Neuron (in vitro differentiated cells): Measurements from ENCODE around the gene TUBE1.
A peak's percentile ranks its signal among the peaks of the same experiment; 100 is the strongest.

Experiments
- H2AFZ ChIP-seq: one replicate; pipeline ENCODE4 v1.6.1; 2013; ENCODE audit warnings: low read depth, mild to moderate bottlenecking, inconsistent platforms, low read length, moderate library complexity
- H3K27me3 ChIP-seq: one replicate; pipeline ENCODE4 v1.6.1; 2013; ENCODE audit warnings: low read length; ENCODE audit not compliant: insufficient read depth
- H3K36me3 ChIP-seq: one replicate; pipeline ENCODE4 v1.6.1; 2013; ENCODE audit warnings: low read length; ENCODE audit not compliant: insufficient read depth
- H3K4me1 ChIP-seq: one replicate; pipeline ENCODE4 v1.6.1; 2013; ENCODE audit warnings: low read length; ENCODE audit not compliant: insufficient read depth
- H3K4me3 ChIP-seq: 2 replicates; pipeline ENCODE4 v1.5.1; 2013; ENCODE audit warnings: mild to moderate bottlenecking, low read length, moderate library complexity
- H3K9me3 ChIP-seq: one replicate; pipeline ENCODE4 v1.6.1; 2013; ENCODE audit warnings: low read length

Gene TUBE1

GRCh38 chr6:112038268-112038667 is 49.0 kb downstream of the TUBE1 start:
- Histone ChIP-seq H2AFZ (no peak overlapping the region), H3K4me1 (peaks cover 21% of the 10 kb centered on the region), H3K4me3 (no peak overlapping the region)

GRCh38 chr6:112037783-112038216 is 49.5 kb downstream of the TUBE1 start:
- peaks cover 21% of the 10 kb centered on the region for H3K4me1 ChIP-seq

More at GRCh38 chr6:112038268-112038667, 49.0 kb downstream of the TUBE1 start:
- no peaks in the 10 kb centered on the region for H3K36me3 ChIP-seq
- no peaks in the 10 kb centered on the region for H3K27me3 ChIP-seq
- H3K9me3 ChIP-seq = no peaks in the 10 kb centered on the region

GRCh38 chr6:112036088-112036637 is 51.1 kb downstream of the TUBE1 start:
- H3K27me3 ChIP-seq = no peaks in the 10 kb centered on the region
- no peaks in the 10 kb centered on the region for H3K36me3 ChIP-seq
- no peak overlapping the region for H3K4me3 ChIP-seq
- peaks cover 19% of the 10 kb centered on the region for H3K4me1 ChIP-seq
- no peak overlapping the region for H2AFZ ChIP-seq
- no peaks in the 10 kb centered on the region for H3K9me3 ChIP-seq

More at GRCh38 chr6:112037783-112038216, 49.5 kb downstream of the TUBE1 start:
- no peaks in the 10 kb centered on the region for H3K27me3 ChIP-seq
- no peak overlapping the region for H3K4me3 ChIP-seq
- H3K36me3 ChIP-seq = no peaks in the 10 kb centered on the region
- H3K9me3 ChIP-seq = no peaks in the 10 kb centered on the region
- no peak overlapping the region for H2AFZ ChIP-seq

DNA sequence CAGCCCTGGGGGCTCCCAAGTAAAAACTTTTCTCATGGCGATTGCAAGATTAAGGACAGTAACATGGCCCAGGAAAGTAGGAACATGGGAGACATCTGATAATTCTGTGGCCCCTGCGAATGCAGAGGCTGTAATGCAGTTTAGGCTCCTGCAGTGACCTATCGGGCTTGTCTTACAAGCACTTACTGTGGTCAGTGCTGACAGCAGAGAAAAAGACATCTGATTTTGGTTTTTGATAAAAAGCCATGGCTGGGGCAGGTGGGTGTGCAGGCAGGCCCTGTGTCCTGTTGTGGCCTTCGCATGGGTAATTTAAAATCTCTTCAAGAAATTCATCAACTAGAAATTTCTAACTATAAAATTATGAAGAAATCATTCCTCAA is 52.7 kb downstream of the TUBE1 start:
- H3K4me1 ChIP-seq = peaks cover 15% of the 10 kb centered on the region
- H3K4me3 ChIP-seq = no peak overlapping the region
- no peaks in the 10 kb centered on the region for H3K27me3 ChIP-seq
- H3K36me3 ChIP-seq = no peaks in the 10 kb centered on the region
- H3K9me3 ChIP-seq = no peaks in the 10 kb centered on the region
- no peak overlapping the region for H2AFZ ChIP-seq

DNA sequence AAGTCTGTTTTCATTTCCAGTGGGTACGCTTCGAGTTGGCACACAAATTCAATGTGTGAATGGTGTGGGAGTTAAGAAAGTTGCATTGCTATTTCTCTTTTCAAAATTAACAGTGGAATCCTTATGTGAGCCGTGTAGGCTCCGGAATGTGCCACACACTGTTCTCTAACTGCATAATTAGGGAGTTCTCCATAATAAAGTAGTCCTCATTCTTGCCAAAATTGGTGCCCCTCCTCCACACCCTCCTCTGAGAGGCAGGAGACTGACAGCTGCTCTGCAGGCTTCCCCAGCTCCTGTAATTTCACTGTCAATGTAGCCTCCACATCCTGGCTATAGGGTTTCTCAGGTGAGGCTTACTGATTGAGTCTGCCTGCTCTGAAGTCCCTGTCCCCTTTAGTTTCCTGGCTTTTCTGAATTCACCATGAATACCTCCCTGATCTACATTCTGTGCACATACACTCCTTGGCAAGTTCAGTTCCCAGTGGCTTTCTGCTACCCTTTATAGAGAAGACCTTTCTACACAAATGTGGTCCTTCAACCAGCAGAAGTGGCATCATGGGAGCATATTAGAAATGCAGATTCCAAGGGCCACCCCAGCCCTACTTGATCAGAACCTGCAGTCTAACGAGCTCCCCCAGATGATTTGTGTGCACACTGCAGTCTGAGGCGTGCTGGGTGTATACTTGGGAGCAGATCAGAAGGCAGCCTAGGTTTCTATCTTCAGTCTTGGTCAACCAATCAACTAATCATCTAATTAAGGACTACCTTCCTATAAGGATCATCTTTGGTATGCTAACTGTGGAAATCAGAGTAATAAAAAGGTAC is 53.3 kb downstream of the TUBE1 start:
- no peak overlapping the region for H2AFZ ChIP-seq
- H3K36me3 ChIP-seq = no peaks in the 10 kb centered on the region
- H3K27me3 ChIP-seq = no peaks in the 10 kb centered on the region
- H3K4me3 ChIP-seq = no peak overlapping the region
- no peaks in the 10 kb centered on the region for H3K9me3 ChIP-seq
- peaks cover 15% of the 10 kb centered on the region for H3K4me1 ChIP-seq

DNA sequence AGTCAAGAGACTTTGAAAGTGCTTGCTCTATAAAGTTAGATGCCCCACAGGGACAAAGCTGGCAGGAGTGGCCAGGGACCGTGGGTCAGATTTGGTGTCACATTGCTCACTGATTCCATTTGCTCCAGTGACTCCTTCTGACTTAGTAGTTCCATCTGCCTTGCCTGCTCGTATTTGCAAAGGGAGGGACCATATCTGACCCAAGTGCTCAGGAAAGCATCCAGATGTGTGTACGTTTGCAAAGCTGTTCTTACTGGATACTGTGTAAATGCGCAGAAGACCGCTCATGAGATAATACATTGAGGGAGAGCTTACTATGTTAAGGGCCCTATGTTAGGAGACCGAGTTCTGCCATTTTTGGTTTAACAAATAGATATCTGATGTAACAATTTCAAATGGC is 54.6 kb downstream of the TUBE1 start:
- Histone ChIP-seq H3K4me3 (no peak overlapping the region), H3K9me3 (no peaks in the 10 kb centered on the region), H3K36me3 (no peaks in the 10 kb centered on the region), H2AFZ (no peak overlapping the region), H3K27me3 (no peaks in the 10 kb centered on the region), H3K4me1 (peaks cover 10% of the 10 kb centered on the region)

DNA sequence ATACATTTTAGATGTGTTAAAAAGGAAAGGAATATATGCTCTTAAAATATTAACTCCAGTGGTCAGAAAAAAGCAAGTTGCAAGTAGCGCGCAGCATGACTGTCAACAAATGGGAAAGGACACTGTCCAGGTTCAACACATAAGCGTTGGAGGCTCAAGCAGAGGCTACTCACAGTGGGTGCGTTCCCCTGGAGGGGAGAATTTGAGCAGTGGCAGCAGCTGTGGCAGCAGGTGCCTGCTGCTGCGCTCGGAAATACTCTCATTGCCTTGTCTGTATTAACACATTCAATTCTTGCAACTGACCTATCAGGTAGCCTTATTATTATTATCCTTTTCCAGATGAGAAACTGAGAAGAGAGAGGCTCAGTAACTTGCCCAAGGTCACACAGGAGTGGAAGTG is 55.3 kb downstream of the TUBE1 start:
- H3K36me3 ChIP-seq = no peaks in the 10 kb centered on the region
- peaks cover 9% of the 10 kb centered on the region for H3K4me1 ChIP-seq
- H2AFZ ChIP-seq = no peak overlapping the region
- no peaks in the 10 kb centered on the region for H3K9me3 ChIP-seq
- H3K4me3 ChIP-seq = no peak overlapping the region
- no peaks in the 10 kb centered on the region for H3K27me3 ChIP-seq

DNA sequence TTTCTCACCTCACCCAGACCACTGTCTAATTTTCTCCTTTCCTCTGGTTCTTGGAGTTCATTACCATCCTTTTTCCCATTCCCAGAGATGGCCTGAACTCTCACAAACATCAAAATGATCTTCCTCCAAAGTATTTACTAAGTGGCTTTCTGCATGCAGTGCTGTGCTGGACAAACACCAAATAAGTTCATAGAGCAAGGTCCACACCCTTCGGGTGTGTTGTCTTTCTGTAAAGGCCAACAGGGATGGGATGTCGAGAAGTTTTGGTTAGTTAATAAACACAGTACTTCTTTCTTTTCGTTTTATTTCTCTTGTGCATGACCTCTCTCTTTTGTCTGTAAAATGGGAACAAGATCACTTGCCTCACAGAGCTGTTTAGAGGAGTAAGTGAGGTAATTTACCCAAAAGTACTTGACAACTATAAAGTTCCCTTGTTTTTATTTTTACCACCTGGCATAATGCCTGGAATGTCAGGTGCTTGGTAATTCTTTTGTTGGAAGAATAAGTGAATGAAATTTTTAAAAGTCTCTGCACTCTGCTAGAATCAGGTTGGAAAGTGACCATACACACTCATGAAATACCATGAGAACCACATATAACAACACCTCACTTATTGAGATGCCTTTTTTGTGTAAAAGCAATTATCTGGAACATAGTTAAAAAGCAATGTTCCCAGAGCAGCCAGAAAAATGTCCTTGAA is 56.2 kb downstream of the TUBE1 start:
- peaks cover 9% of the 10 kb centered on the region for H3K4me1 ChIP-seq
- H2AFZ ChIP-seq = no peak overlapping the region
- no peaks in the 10 kb centered on the region for H3K36me3 ChIP-seq
- H3K9me3 ChIP-seq = no peaks in the 10 kb centered on the region
- no peak overlapping the region for H3K4me3 ChIP-seq
- no peaks in the 10 kb centered on the region for H3K27me3 ChIP-seq

DNA sequence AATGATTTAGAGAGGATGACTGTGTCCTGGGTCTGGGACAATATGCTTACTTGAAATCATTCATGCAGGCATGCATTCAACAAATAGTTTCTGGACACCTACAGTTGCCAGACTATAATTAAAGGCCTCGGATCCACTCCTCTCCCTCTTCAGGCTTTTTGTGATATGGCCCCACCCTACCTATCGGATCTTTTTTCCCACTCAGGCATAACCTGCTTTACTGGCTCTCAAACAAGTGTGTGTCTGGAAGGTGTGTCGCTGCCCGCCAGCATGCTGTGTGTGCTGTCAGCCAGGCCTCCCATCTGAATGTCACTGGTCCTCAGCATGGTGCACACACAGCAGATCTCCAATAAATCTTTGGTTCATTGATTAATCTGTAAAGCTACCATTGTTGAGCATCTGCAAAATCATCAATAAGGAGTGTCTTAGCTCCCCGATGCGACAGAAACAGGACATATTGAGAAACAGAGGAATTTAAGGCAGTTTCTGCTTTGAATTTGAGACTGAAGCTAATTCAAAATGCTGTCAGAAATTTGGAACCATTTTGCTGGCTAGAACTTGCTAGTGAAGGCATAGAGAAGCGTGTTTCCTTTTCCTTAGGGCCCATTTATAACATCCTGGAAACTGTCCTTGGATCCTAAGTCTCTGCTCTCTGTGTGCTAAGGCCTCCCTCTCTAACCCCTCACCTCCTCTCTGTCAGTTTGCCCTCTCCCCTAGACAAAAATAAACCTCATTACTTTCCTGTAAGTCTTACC is 56.9 kb downstream of the TUBE1 start:
- H3K9me3 ChIP-seq = no peaks in the 10 kb centered on the region
- H3K4me1 ChIP-seq = peaks cover 9% of the 10 kb centered on the region
- no peaks in the 10 kb centered on the region for H3K36me3 ChIP-seq
- H3K27me3 ChIP-seq = no peaks in the 10 kb centered on the region
- H3K4me3 ChIP-seq = no peak overlapping the region
- no peak overlapping the region for H2AFZ ChIP-seq

DNA sequence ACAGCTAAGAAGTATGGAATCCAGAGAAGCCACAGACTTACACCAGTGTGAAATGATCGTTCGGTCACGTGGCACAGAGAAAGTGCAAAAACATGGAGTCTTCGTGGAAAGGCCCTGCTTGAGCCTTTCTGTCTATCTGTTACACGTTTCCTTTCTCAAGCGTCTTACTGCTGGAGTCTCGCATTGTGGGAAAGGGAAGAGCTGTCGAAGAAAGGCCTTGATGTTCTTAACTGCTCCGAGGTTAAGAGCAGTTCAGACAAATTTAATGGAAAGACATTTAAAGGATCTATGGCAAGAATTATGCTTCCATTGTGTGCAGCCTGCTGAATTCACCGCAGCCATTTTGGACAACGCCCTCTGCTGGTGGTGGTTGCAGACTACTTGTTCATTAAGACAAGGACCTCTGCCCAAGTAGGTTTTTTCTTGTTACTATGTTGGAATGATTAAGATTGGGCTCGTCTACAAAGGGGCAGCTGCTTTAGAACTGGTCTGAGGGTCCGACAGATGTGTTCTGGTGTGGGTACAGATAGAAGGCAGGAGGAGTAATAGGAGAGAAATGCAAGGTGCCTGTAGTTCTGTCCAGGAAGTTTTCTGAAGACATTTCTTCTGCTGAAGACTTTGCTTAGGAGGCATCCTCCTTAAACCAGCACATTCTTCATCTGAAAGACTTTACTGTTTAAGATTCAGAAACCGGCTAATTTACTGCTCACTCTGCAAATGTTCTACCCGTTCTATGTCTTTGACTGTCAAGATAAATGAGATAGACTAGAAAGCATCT is 58.0 kb downstream of the TUBE1 start:
- Histone ChIP-seq H3K36me3 (no peaks in the 10 kb centered on the region), H3K27me3 (no peaks in the 10 kb centered on the region), H3K4me1 (peaks cover 7% of the 10 kb centered on the region), H3K9me3 (peaks cover 3% of the 10 kb centered on the region), H2AFZ (peak overlapping the region; percentile 20), H3K4me3 (no peak overlapping the region)

DNA sequence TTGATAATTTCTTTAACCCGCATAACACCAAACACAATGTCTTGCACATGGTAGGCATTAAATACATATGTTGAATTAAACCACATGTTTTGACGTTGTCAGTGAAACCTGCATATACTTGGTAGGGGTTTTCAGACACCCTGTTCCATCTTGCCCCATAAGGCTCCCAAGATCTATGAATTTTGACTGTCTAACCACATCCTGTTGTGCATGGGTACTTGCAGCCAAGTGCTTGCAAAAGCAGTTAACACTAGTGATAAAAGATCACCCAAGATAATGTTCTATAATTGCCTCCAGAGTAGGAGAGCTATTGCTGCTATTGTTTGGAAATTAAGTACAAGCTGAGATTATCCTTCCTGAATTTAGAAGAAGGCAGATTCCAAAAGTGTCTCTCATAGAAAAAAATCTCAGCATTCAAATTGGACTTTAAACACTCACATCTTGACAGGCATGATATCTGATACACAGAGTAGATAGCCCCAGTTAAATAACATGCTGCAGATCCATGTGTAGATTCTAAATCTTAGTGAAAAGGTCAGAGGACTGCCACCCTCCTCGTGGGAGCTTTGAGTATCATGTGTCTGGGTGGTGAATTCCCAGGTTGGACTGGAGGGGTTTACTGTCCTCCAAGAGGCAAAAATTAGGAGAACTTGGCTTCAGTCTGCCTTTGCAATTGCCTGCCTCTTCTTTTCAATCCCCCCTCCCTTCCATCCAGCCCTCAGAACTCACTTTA is 59.2 kb downstream of the TUBE1 start:
- Histone ChIP-seq H3K4me1 (no peaks in the 10 kb centered on the region), H3K27me3 (no peaks in the 10 kb centered on the region), H2AFZ (no peak overlapping the region), H3K4me3 (no peak overlapping the region), H3K9me3 (peaks cover 7% of the 10 kb centered on the region), H3K36me3 (no peaks in the 10 kb centered on the region)

GRCh38 chr6:112026933-112027332 is 60.3 kb downstream of the TUBE1 start:
- Histone ChIP-seq H3K4me3 (no peak overlapping the region), H3K27me3 (no peaks in the 10 kb centered on the region), H3K4me1 (peaks cover 8% of the 10 kb centered on the region), H3K36me3 (no peaks in the 10 kb centered on the region), H3K9me3 (peaks cover 7% of the 10 kb centered on the region), H2AFZ (no peak overlapping the region)
